ENCODE measurements around the gene SUFU. TPM values are rescaled to one million over a fixed set of nuclear protein-coding genes. Genes with fewer than 3 reads are reported as not detected.

The SUFU gene
- polyA plus RNA-seq, 2 donors: 2.9 to 6.0 TPM

- Histone ChIP-seq H3K9me3 (ENCODE audit: control insufficient read depth in 2 of 2, insufficient read depth in 1 of 2, low read depth in 1 of 2, low read length in 1 of 2) (no peaks in the 10 kb centered on the region), H3K4me3 (ENCODE audit: low read depth in 1 of 2, low read length in 2 of 2) (no peak overlapping the region), H3K27me3 (ENCODE audit: control insufficient read depth in 1 of 2, insufficient read depth in 2 of 2, low read length in 2 of 2) (no peaks in the 10 kb centered on the region), H3K4me1 (ENCODE audit: control insufficient read depth in 2 of 2, insufficient read depth in 2 of 2, low read length in 1 of 2) (no peaks in the 10 kb centered on the region), H3K27ac (ENCODE audit: low read depth in 2 of 2, low read length in 1 of 2) (no peak overlapping the region), H3K36me3 (ENCODE audit: control insufficient read depth in 2 of 2, insufficient read depth in 2 of 2, low read length in 1 of 2) (peaks cover 0 to 4% of the 10 kb centered on the region in 2 donors)
- 83 to 87% methylated on average over 4 of the region's 4 CpGs for WGBS, 2 donors
Observed at GRCh38 chr10:102559764-102560163, 56.0 kb downstream of the SUFU start.

GRCh38 chr10:102564209-102564834, 60.5 kb downstream of the SUFU start:
- WGBS, 2 donors: 94 to 95% methylated on average over 10 of the region's 10 CpGs
- peaks cover 0 to 4% of the 10 kb centered on the region in 2 donors for H3K36me3 ChIP-seq (ENCODE audit: control insufficient read depth in 2 of 2, insufficient read depth in 2 of 2, low read length in 1 of 2)
- H3K27me3 ChIP-seq (ENCODE audit: control insufficient read depth in 1 of 2, insufficient read depth in 2 of 2, low read length in 2 of 2): no peaks in the 10 kb centered on the region
- H3K9me3 ChIP-seq (ENCODE audit: control insufficient read depth in 2 of 2, insufficient read depth in 1 of 2, low read depth in 1 of 2, low read length in 1 of 2): no peaks in the 10 kb centered on the region
- H3K4me3 ChIP-seq (ENCODE audit: low read depth in 1 of 2, low read length in 2 of 2): no peak overlapping the region
- H3K4me1 ChIP-seq (ENCODE audit: control insufficient read depth in 2 of 2, insufficient read depth in 2 of 2, low read length in 1 of 2): no peaks in the 10 kb centered on the region
- H3K27ac ChIP-seq (ENCODE audit: low read depth in 2 of 2, low read length in 1 of 2): no peak overlapping the region

GRCh38 chr10:102565793-102566192, 62.0 kb downstream of the SUFU start:
- H3K27ac ChIP-seq (ENCODE audit: low read depth in 2 of 2, low read length in 1 of 2): no peak overlapping the region
- no peaks in the 10 kb centered on the region for H3K4me1 ChIP-seq (ENCODE audit: control insufficient read depth in 2 of 2, insufficient read depth in 2 of 2, low read length in 1 of 2)
- no peaks in the 10 kb centered on the region for H3K9me3 ChIP-seq (ENCODE audit: control insufficient read depth in 2 of 2, insufficient read depth in 1 of 2, low read depth in 1 of 2, low read length in 1 of 2)
- no peak overlapping the region for H3K4me3 ChIP-seq (ENCODE audit: low read depth in 1 of 2, low read length in 2 of 2)
- no peaks in the 10 kb centered on the region for H3K27me3 ChIP-seq (ENCODE audit: control insufficient read depth in 1 of 2, insufficient read depth in 2 of 2, low read length in 2 of 2)
- peaks cover 0 to 4% of the 10 kb centered on the region in 2 donors for H3K36me3 ChIP-seq (ENCODE audit: control insufficient read depth in 2 of 2, insufficient read depth in 2 of 2, low read length in 1 of 2)
- whole genome bisulfite sequencing, 2 donors: 92 to 95% methylated on average over 8 of the region's 8 CpGs

DNA sequence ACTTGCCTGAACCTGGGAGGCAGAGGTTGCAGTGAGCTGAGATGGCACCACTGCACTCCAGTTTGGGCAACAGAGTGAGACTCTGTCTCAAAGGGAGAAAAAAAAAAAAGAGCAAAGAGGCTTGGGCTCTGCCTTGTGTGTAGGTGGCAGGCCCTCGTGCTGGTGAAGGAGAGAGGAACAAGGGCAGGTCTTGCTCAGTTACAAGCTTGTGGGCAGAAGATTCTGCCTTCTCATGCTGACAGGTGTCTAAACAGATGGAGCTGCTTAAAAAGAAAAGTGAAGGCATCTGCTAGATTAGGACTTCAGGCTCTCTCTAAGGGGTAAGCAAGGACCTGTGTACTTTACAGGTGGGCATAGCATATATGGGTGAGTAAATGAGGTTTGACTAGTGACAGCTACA, 75.0 kb downstream of the SUFU start:
- 45 to 67% methylated on average over 1 of the region's 1 CpG for WGBS, 2 donors
- Histone ChIP-seq H3K36me3 (ENCODE audit: control insufficient read depth in 2 of 2, insufficient read depth in 2 of 2, low read length in 1 of 2) (no peaks in the 10 kb centered on the region), H3K9me3 (ENCODE audit: control insufficient read depth in 2 of 2, insufficient read depth in 1 of 2, low read depth in 1 of 2, low read length in 1 of 2) (no peaks in the 10 kb centered on the region), H3K27me3 (ENCODE audit: control insufficient read depth in 1 of 2, insufficient read depth in 2 of 2, low read length in 2 of 2) (no peaks in the 10 kb centered on the region), H3K27ac (ENCODE audit: low read depth in 2 of 2, low read length in 1 of 2) (no peak overlapping the region), H3K4me3 (ENCODE audit: low read depth in 1 of 2, low read length in 2 of 2) (no peak overlapping the region), H3K4me1 (ENCODE audit: control insufficient read depth in 2 of 2, insufficient read depth in 2 of 2, low read length in 1 of 2) (no peaks in the 10 kb centered on the region)

- H3K27me3 ChIP-seq (ENCODE audit: control insufficient read depth in 1 of 2, insufficient read depth in 2 of 2, low read length in 2 of 2): no peaks in the 10 kb centered on the region
- no peaks in the 10 kb centered on the region for H3K36me3 ChIP-seq (ENCODE audit: control insufficient read depth in 2 of 2, insufficient read depth in 2 of 2, low read length in 1 of 2)
- no peaks in the 10 kb centered on the region for H3K9me3 ChIP-seq (ENCODE audit: control insufficient read depth in 2 of 2, insufficient read depth in 1 of 2, low read depth in 1 of 2, low read length in 1 of 2)
- WGBS, 2 donors: 67 to 68% methylated on average over 7 of the region's 7 CpGs
- H3K4me1 ChIP-seq (ENCODE audit: control insufficient read depth in 2 of 2, insufficient read depth in 2 of 2, low read length in 1 of 2): no peaks in the 10 kb centered on the region
- H3K4me3 ChIP-seq (ENCODE audit: low read depth in 1 of 2, low read length in 2 of 2): no peak overlapping the region
- H3K27ac ChIP-seq (ENCODE audit: low read depth in 2 of 2, low read length in 1 of 2): peak overlapping the region in 1 of 2 donors; percentile 29
Observed at GRCh38 chr10:102579328-102579727, 75.6 kb downstream of the SUFU start.

DNA sequence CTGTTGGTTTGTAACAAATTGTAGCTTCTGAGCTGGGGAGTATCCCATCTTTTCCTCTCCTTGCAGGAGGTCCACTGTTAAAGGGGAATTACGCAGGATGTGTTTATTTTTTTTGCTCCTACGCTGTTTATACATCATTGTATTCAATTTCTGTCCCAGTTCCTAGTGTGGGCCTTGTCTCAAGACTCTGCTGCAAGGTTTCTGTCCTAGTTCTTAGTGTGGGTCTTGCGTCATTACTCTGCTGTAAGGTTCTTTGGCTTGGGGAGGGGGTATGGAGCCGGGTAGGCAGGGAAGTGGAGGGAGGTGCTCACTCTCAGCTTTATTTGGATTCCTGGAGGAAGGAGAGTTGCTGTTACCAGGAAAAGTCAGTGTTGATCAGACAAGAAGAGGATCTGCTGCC, 76.5 kb downstream of the SUFU start:
- Histone ChIP-seq H3K9me3 (ENCODE audit: control insufficient read depth in 2 of 2, insufficient read depth in 1 of 2, low read depth in 1 of 2, low read length in 1 of 2) (no peaks in the 10 kb centered on the region), H3K27me3 (ENCODE audit: control insufficient read depth in 1 of 2, insufficient read depth in 2 of 2, low read length in 2 of 2) (no peaks in the 10 kb centered on the region), H3K27ac (ENCODE audit: low read depth in 2 of 2, low read length in 1 of 2) (no peak overlapping the region), H3K4me3 (ENCODE audit: low read depth in 1 of 2, low read length in 2 of 2) (no peak overlapping the region), H3K4me1 (ENCODE audit: control insufficient read depth in 2 of 2, insufficient read depth in 2 of 2, low read length in 1 of 2) (no peaks in the 10 kb centered on the region), H3K36me3 (ENCODE audit: control insufficient read depth in 2 of 2, insufficient read depth in 2 of 2, low read length in 1 of 2) (no peaks in the 10 kb centered on the region)
- WGBS, 2 donors: 74 to 82% methylated on average over 4 of the region's 4 CpGs

DNA sequence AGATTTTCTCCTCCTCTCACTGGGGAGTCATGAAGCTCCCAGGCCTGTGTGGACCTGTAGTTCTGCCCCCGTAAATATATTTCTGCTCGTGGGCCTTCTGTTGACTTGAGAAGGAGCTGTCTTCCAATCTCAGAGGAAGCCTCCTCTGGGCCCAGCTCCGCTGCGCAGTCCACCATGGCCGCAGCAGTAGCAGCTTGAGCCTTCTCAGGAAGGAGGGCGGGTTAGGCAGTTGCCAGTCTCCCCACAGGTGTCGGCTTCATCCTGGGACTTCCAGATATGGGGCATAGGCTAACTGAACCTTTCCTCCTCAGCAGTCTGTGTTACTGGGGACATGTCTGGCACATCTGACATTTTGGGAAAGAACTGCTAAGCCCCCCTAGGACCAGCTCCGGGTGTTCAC, 77.6 kb downstream of the SUFU start:
- WGBS, 2 donors: 83% methylated on average over 8 of the region's 8 CpGs
- Histone ChIP-seq H3K27me3 (ENCODE audit: control insufficient read depth in 1 of 2, insufficient read depth in 2 of 2, low read length in 2 of 2) (no peaks in the 10 kb centered on the region), H3K9me3 (ENCODE audit: control insufficient read depth in 2 of 2, insufficient read depth in 1 of 2, low read depth in 1 of 2, low read length in 1 of 2) (no peaks in the 10 kb centered on the region), H3K4me1 (ENCODE audit: control insufficient read depth in 2 of 2, insufficient read depth in 2 of 2, low read length in 1 of 2) (no peaks in the 10 kb centered on the region), H3K27ac (ENCODE audit: low read depth in 2 of 2, low read length in 1 of 2) (no peak overlapping the region), H3K4me3 (ENCODE audit: low read depth in 1 of 2, low read length in 2 of 2) (no peak overlapping the region), H3K36me3 (ENCODE audit: control insufficient read depth in 2 of 2, insufficient read depth in 2 of 2, low read length in 1 of 2) (no peaks in the 10 kb centered on the region)

GRCh38 chr10:102581981-102582580, 78.3 kb downstream of the SUFU start:
- no peak overlapping the region for H3K4me3 ChIP-seq (ENCODE audit: low read depth in 1 of 2, low read length in 2 of 2)
- no peaks in the 10 kb centered on the region for H3K27me3 ChIP-seq (ENCODE audit: control insufficient read depth in 1 of 2, insufficient read depth in 2 of 2, low read length in 2 of 2)
- 63 to 66% methylated on average over 10 of the region's 10 CpGs for WGBS, 2 donors
- no peaks in the 10 kb centered on the region for H3K36me3 ChIP-seq (ENCODE audit: control insufficient read depth in 2 of 2, insufficient read depth in 2 of 2, low read length in 1 of 2)
- H3K9me3 ChIP-seq (ENCODE audit: control insufficient read depth in 2 of 2, insufficient read depth in 1 of 2, low read depth in 1 of 2, low read length in 1 of 2): no peaks in the 10 kb centered on the region
- no peaks in the 10 kb centered on the region for H3K4me1 ChIP-seq (ENCODE audit: control insufficient read depth in 2 of 2, insufficient read depth in 2 of 2, low read length in 1 of 2)
- H3K27ac ChIP-seq (ENCODE audit: low read depth in 2 of 2, low read length in 1 of 2): no peak overlapping the region

DNA sequence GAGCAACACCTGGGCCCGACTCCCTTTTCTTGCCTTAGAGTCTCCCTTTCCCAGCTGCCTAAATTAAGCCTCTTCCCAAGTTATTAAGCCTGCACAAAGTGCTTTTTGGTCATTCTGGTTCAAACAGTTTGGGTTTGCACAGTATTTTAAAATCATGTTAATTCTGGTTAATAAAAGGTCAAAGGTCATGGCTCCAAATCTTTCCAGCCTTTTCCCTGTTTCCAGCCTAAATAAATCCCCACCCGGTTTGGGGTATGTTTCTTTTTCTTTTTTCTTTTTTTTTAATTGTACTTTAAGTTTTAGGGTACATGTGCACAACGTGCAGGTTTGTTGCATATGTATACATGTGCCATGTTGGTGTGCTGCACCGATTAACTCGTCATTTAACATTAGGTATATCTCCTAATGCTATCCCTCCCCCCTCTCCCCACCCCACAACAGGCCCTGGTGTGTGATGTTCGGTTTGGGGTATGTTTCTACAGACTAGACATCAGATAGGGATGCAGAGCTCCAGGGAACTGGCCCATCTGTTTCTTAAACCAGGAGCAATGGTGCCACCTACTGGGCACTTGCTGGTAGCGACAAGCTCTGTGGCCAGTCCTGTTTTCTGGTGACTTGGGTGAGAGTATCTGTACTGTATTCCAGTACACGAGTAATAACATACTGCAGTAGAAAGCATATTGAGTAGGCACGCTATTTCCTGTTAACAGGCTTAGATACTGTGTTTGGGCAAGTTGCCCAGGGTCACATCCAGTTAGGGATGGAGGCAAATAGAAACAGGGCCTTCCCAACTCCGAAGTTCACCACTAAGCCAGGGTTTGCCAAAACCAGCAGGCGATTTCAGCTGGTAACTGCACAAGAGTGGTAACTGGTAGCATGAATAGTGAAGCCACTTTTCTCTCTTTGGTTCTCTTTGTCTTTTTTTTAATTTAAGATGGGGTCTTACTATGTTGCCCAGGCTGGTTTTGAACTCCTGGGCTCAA, 80.0 kb downstream of the SUFU start:
- Histone ChIP-seq H3K27me3 (ENCODE audit: control insufficient read depth in 1 of 2, insufficient read depth in 2 of 2, low read length in 2 of 2) (no peaks in the 10 kb centered on the region), H3K9me3 (ENCODE audit: control insufficient read depth in 2 of 2, insufficient read depth in 1 of 2, low read depth in 1 of 2, low read length in 1 of 2) (no peaks in the 10 kb centered on the region), H3K36me3 (ENCODE audit: control insufficient read depth in 2 of 2, insufficient read depth in 2 of 2, low read length in 1 of 2) (no peaks in the 10 kb centered on the region), H3K4me3 (ENCODE audit: low read depth in 1 of 2, low read length in 2 of 2) (no peak overlapping the region), H3K4me1 (ENCODE audit: control insufficient read depth in 2 of 2, insufficient read depth in 2 of 2, low read length in 1 of 2) (no peaks in the 10 kb centered on the region), H3K27ac (ENCODE audit: low read depth in 2 of 2, low read length in 1 of 2) (no peak overlapping the region)
- 37 to 38% methylated on average over 11 of the region's 11 CpGs for WGBS, 2 donors

All from esophagus (tissue), 2 donors.